HG03196 (cell line): ENCODE measurements around the gene ADCY5.

Source experiments
- ATAC-seq: cut with Tn5 transposase; IDR thresholded peaks from one replicate; pipeline ENCODE4 v1.9.1; 2021; ENCODE audit not compliant: unreplicated experiment

ADCY5 gene

GRCh38 chr3:123389628-123389918 is 59.3 kb downstream of the ADCY5 start:
- no peak for ATAC-seq

- ATAC-seq, result no peak
These were observed 59.9 kb downstream of the ADCY5 start for GRCh38 chr3:123388811-123389627.

DNA sequence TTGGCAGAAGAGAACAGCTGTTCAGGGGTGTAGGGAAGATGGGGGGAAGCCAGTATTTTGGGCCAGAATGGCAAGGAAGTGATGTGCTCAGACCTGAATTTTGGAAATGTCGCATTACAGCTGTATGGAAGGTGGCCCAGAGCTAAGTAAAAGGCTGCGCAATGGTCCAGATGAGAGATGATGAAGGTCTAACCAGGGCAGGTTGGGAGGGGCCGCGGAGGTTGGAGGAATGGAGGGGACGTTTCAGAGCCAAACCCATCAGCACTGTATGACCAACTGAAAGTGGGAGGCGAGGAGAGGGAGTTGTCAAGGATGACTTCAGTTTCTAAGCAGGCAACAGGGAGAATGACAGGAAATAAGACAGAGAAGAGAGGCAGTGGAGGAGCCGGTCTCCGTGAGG is 60.8 kb downstream of the ADCY5 start:
- ATAC-seq, result no peak

DNA sequence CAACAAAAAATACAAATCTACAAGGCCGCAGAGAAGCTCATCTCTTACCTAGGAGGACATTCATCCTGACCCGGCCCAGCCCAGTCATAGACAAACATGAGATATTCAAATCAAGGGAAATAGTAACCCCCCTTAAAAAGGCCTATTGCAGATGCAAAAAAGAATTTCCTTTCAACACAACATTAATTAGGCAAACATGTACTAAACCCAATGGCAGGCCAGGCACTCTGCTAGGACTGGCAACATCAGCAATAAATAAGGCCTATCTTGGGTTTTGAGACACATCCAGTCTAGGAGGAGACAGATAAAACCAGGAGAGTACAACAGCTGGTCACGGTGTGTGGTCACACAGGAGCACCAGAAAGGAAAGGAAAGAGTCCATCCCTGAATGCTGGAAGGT is 61.4 kb downstream of the ADCY5 start:
- ATAC-seq, result no peak

GRCh38 chr3:123386477-123387040 is 62.3 kb downstream of the ADCY5 start:
- ATAC-seq, result no peak

DNA sequence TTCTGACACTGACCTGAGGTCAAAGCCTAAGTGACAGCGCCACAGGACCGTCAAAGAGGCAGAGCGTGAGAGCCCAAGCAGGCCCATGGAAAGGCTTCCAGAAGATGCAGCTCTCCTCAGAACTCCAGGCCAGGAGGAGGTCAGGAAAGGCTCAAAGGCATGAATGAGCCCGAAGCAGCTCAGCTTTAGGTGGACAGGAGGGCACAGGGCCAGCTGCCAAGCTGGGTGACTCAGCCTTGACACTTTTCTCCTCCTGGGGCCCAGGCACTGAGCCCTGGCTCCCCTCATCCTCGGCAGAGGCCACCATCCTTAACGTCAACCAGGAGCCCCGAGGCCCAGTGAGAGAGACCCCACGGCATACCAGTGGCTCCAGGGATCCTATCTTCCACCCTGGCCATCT is 62.9 kb downstream of the ADCY5 start:
- no peak for ATAC-seq

- ATAC-seq, result no peak
These were observed 63.4 kb downstream of the ADCY5 start for GRCh38 chr3:123385499-123385898.

- no peak for ATAC-seq
These were observed 63.9 kb downstream of the ADCY5 start for GRCh38 chr3:123385001-123385401.

GRCh38 chr3:123384256-123384655 is 64.6 kb downstream of the ADCY5 start:
- no peak for ATAC-seq

DNA sequence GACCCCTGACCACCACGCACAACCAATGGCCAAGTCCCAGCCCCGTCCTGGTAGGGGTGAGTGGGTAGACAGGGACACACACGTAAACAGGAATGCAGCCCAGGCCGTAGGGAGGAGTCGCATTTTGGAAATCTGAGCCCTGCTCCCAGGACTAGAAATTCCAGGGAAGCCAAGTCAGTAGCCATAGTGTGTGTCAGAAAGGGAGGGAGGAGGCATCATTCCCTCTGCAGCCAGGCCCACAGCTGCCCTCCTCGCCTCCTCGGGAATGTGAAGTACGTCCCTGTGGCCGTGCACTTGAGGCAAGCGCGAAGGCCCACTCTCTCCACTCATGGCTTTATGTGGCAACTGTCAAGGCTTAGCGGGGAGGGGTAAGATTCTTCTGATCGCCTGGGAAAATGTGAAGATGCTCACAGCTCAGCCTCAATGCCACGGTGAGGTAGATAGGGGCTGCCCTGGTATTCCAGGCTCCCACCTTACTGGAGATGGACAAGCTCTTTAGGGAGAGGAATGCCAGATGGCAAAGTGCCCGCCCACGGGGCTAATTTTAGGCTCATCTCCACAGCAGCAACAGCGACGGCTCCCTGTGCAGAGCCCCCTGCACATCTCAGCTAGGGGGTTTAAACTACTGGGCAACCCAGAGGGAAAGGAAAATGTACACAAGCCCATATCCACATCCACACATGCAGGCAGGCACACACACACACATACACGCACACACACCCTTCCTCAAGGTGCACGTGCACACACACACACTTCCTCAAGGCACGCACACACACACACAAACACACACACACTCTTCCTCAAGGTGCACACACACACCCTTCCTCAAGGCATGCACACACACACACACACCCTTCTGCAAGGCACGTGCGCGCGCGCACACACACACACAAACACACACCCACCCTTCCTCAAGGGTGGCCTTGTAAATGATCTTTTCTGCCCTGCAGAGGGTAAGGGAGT is 65.5 kb downstream of the ADCY5 start:
- ATAC-seq, result no peak

DNA sequence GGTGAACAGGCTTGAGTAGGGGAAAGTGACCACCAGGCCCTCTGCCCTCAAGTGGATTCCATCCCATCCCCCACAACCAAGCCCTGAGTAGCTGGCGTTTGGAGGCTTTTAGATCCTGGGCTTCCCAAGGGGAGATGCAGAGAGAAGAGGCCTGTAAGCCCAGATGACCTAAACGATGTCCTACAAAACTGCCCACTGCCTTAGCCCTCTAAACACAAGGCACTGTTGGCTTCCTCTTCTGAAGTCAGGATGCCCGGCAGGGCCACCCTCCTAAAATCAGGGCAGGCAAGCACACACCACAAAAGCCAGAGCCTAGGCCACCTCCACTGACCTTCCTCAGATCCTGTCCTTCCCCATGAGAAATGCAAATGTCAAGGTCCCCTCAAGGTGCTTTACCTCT is 68.6 kb downstream of the ADCY5 start:
- no peak for ATAC-seq

DNA sequence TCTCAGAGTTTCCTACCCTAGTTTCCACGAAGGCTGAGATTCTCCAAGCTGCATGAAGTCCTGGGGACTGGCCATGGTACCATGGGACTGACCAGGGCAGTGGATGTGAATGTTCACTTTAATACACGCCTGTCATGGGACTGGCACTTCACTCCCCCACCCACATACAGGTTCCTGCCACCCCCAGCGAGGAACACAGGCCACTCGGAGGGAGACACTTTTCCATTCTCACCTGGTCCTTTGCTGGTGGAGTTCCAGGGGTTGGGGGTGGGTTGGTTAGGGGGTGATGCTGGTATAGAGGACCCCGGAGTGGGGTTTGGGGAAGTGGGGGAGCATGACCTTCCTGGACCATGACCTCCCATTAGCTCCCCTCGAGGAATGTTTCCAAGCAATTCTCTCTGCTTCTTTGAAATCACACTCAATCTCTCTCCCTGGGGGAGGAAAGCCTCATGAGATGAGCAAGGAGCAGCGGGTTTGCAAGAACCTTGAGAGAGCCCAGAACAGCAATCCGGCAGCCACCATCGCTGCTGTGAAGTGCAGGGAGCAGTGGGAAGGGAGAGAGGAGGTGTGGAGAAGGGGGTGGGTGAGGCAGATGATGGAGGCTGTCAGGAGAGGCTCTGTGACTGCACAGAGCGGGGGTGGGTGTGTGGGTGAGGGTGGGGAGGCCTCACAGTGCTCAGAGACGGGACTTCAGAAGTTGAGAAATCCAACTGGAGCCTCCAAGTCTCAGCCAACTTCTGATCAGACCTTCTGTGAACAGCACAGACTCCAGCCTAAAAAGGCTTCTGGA is 69.7 kb downstream of the ADCY5 start:
- ATAC-seq, result no peak

DNA sequence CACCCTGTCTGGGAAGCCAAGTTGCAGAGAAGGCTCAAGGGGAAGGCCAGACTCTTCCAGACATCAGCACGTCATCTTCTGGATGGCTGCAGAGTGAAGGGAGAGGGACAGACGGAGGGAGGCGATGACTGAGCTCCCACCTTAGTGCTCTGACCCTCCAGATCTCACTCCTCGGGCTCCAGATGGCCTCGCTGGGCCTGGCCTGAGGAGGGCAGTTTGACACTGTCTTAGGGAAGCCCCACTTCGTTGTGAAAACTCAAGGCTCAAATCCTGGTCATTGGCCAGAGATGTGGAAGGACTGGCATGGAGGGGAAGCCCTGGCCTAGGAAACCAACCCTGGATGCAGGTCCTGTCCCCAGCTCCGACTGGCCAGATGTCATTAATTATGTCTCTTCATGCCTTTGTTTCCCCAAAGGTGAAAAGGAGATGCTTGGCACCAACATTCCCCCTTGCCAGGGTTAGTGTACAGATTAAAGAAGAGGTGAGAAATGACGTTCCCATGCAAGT is 70.4 kb downstream of the ADCY5 start:
- ATAC-seq, result no peak

DNA sequence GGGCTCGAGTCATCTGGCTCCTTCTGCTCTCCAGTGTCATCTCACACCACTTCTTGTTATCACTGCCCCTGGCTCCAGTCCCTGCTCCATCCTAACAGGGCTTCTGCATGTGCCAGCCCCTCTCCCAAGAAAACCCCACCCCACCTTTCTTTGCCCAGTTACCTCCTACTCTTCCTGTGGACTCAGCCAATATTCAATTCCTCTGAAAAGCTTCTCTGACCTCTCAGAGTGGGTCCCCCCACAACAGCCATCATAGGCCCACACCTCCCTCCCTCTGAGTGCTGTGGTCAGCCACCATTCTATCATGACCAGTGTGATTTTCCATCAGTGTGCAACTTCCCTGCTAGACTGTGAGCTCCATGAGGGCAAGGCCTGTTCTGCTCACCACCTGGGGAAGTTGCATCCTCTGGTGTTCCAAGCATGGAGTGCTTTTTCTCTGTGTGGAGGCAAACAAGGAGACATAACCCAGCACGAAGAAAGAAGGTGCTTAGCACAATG is 71.6 kb downstream of the ADCY5 start:
- ATAC-seq, result no peak

- no peak for ATAC-seq
These were observed 72.2 kb downstream of the ADCY5 start for GRCh38 chr3:123376451-123377242.

GRCh38 chr3:123375014-123375940 is 73.6 kb downstream of the ADCY5 start:
- ATAC-seq, result no peak

GRCh38 chr3:123374016-123374415 is 74.9 kb downstream of the ADCY5 start:
- no peak for ATAC-seq

DNA sequence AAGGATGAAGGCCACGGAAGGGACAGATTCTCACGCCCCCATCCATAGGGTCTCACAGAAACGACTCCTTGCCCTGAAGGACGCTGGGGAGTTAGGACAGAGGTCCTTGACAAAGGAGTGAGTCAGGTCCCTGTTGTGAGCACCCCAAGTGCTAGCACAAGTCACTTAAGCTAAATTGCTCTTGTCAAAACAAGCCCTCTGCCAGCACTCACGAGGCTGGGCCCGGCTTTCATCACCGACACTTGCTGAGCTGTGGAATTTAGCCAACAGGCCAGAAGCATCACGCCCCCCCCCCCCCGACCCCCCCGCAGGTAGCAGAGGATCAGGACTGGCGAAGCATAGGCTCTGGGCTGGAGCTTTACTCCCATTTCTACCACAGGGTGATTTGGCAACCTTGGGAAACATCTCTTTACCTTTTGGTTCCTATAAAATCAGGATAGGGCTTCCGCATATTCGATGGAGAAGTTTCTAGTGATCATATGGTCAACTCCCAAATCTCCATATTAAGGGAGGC is 75.4 kb downstream of the ADCY5 start:
- ATAC-seq, result no peak
